Parathyroid adenoma (tissue), 2 donors: ENCODE data around the gene EMILIN1.
A peak's percentile ranks its signal among the peaks of the same experiment; 100 is the strongest.

ENCODE experiments used
- H2AFZ ChIP-seq: fragments of 300-600 bp; sonication (generic); one replicate; pipeline ENCODE4 v1.7.0; 2017; ENCODE audit warnings: antibody characterized with exemption, mild to moderate bottlenecking
- H3K27ac ChIP-seq: fragments of 300-600 bp; sonication (generic); one replicate; pipeline ENCODE4 v1.7.0; 2017
- H3K27me3 ChIP-seq: fragments of 300-600 bp; sonication (generic); one replicate; pipeline ENCODE4 v1.7.0; 2017; ENCODE audit warnings: low read length; ENCODE audit not compliant: control insufficient read depth, insufficient read depth
- H3K36me3 ChIP-seq: fragments of 300-600 bp; sonication (generic); one replicate; pipeline ENCODE4 v1.7.0; 2017; ENCODE audit warnings: low read length; ENCODE audit not compliant: control insufficient read depth, insufficient read depth
- H3K4me1 ChIP-seq: fragments of 300-600 bp; sonication (generic); one replicate; pipeline ENCODE4 v1.7.0; 2017; ENCODE audit warnings: control low read depth
- H3K4me2 ChIP-seq: fragments of 300-600 bp; sonication (generic); one replicate; pipeline ENCODE4 v1.7.0; 2017; ENCODE audit warnings: low read length
- H3K4me3 ChIP-seq: fragments of 300-600 bp; sonication (generic); one replicate; pipeline ENCODE4 v1.7.0; 2017; ENCODE audit warnings: low read depth, low read length
- H3K79me2 ChIP-seq: fragments of 300-600 bp; sonication (generic); one replicate; pipeline ENCODE4 v1.7.0; 2017; ENCODE audit warnings: control low read depth
- H3K9ac ChIP-seq: fragments of 300-600 bp; sonication (generic); one replicate; pipeline ENCODE4 v1.7.0; 2017; ENCODE audit warnings: mild to moderate bottlenecking
- H3K9me3 ChIP-seq: fragments of 300-600 bp; sonication (generic); one replicate; pipeline ENCODE4 v1.7.0; 2017; ENCODE audit warnings: low read length; ENCODE audit not compliant: control insufficient read depth
- CTCF ChIP-seq: fragments of 300-600 bp; sonication (generic); IDR thresholded peaks from one replicate; pipeline ENCODE4 v1.7.0; 2017; ENCODE audit warnings: antibody characterized with exemption, mild to moderate bottlenecking
- donor health status: primary hyperparathyroidism.

The EMILIN1 gene

GRCh38 chr2:27082773-27083409 is 4.5 kb downstream of the EMILIN1 start:
- H3K4me3 ChIP-seq, result no peak overlapping the region
- TF ChIP-seq CTCF, result no peak
- H3K4me1 ChIP-seq, result peaks cover 15% of the 10 kb centered on the region
- H3K79me2 ChIP-seq, result no peaks in the 10 kb centered on the region
- H3K9me3 ChIP-seq, result no peaks in the 10 kb centered on the region
- no peak overlapping the region for H3K27ac ChIP-seq
- no peak overlapping the region for H3K4me2 ChIP-seq
- no peaks in the 10 kb centered on the region for H3K27me3 ChIP-seq
- H2AFZ ChIP-seq, result no peak overlapping the region
- no peaks in the 10 kb centered on the region for H3K36me3 ChIP-seq
- no peak overlapping the region for H3K9ac ChIP-seq

GRCh38 chr2:27083410-27084296 is 5.2 kb downstream of the EMILIN1 start:
- Histone ChIP-seq H3K4me1 (peaks cover 15% of the 10 kb centered on the region), H3K4me2 (no peak overlapping the region), H2AFZ (no peak overlapping the region), H3K79me2 (no peaks in the 10 kb centered on the region), H3K27me3 (no peaks in the 10 kb centered on the region), H3K27ac (no peak overlapping the region), H3K4me3 (no peak overlapping the region), H3K9ac (no peak overlapping the region), H3K9me3 (no peaks in the 10 kb centered on the region), H3K36me3 (no peaks in the 10 kb centered on the region)
- no peak for TF ChIP-seq CTCF

GRCh38 chr2:27084297-27085061 is 6.1 kb downstream of the EMILIN1 start:
- no peak for TF ChIP-seq CTCF
- H3K27me3 ChIP-seq, result no peaks in the 10 kb centered on the region
- H3K79me2 ChIP-seq, result no peaks in the 10 kb centered on the region
- H3K9me3 ChIP-seq, result no peaks in the 10 kb centered on the region
- H2AFZ ChIP-seq, result no peak overlapping the region
- peaks cover 15% of the 10 kb centered on the region for H3K4me1 ChIP-seq
- no peaks in the 10 kb centered on the region for H3K36me3 ChIP-seq
- no peak overlapping the region for H3K27ac ChIP-seq
- no peak overlapping the region for H3K4me2 ChIP-seq
- H3K9ac ChIP-seq, result no peak overlapping the region
- no peak overlapping the region for H3K4me3 ChIP-seq

- H3K9me3 ChIP-seq, result no peaks in the 10 kb centered on the region
- no peaks in the 10 kb centered on the region for H3K27me3 ChIP-seq
- H3K4me1 ChIP-seq, result peaks cover 15% of the 10 kb centered on the region
- peak overlapping the region; percentile 97 for H2AFZ ChIP-seq
- TF ChIP-seq CTCF, result no peak
- peak overlapping the region; percentile 56 for H3K4me3 ChIP-seq
- no peaks in the 10 kb centered on the region for H3K79me2 ChIP-seq
- H3K9ac ChIP-seq, result no peak overlapping the region
- H3K4me2 ChIP-seq, result peak overlapping the region; percentile 85
- H3K36me3 ChIP-seq, result no peaks in the 10 kb centered on the region
- H3K27ac ChIP-seq, result peak overlapping the region; percentile 2
These were observed 6.8 kb downstream of the EMILIN1 start for GRCh38 chr2:27085062-27085672.
